ENCODE data around the gene LEMD1.
"Not testable (repeated sequence)": the region's sequence is repeated elsewhere in the genome, so short reads cannot be mapped to it uniquely, and the experiment has no call there.

GRCh38 chr1:205432692-205433091 is 10.8 kb upstream of the LEMD1 start:
- TF ChIP-seq SIN3A (IDR thresholded peaks at IDR 0.05; ENCODE audit: borderline replicate concordance, insufficient read depth, low read depth, low read length); POLR2AphosphoS5 (IDR thresholded peaks at IDR 0.05; ENCODE audit: low read depth, low read length): not testable (repeated sequence)
- TF ChIP-seq, protein P1, sequence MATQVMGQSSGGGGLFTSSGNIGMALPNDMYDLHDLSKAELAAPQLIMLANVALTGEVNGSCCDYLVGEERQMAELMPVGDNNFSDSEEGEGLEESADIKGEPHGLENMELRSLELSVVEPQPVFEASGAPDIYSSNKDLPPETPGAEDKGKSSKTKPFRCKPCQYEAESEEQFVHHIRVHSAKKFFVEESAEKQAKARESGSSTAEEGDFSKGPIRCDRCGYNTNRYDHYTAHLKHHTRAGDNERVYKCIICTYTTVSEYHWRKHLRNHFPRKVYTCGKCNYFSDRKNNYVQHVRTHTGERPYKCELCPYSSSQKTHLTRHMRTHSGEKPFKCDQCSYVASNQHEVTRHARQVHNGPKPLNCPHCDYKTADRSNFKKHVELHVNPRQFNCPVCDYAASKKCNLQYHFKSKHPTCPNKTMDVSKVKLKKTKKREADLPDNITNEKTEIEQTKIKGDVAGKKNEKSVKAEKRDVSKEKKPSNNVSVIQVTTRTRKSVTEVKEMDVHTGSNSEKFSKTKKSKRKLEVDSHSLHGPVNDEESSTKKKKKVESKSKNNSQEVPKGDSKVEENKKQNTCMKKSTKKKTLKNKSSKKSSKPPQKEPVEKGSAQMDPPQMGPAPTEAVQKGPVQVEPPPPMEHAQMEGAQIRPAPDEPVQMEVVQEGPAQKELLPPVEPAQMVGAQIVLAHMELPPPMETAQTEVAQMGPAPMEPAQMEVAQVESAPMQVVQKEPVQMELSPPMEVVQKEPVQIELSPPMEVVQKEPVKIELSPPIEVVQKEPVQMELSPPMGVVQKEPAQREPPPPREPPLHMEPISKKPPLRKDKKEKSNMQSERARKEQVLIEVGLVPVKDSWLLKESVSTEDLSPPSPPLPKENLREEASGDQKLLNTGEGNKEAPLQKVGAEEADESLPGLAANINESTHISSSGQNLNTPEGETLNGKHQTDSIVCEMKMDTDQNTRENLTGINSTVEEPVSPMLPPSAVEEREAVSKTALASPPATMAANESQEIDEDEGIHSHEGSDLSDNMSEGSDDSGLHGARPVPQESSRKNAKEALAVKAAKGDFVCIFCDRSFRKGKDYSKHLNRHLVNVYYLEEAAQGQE (IDR thresholded peaks at IDR 0.05; ENCODE audit: insufficient read depth in 1 of 2, low read depth in 2 of 2, low read length in 1 of 2), result not testable (repeated sequence)
- TF ChIP-seq, protein P2, sequence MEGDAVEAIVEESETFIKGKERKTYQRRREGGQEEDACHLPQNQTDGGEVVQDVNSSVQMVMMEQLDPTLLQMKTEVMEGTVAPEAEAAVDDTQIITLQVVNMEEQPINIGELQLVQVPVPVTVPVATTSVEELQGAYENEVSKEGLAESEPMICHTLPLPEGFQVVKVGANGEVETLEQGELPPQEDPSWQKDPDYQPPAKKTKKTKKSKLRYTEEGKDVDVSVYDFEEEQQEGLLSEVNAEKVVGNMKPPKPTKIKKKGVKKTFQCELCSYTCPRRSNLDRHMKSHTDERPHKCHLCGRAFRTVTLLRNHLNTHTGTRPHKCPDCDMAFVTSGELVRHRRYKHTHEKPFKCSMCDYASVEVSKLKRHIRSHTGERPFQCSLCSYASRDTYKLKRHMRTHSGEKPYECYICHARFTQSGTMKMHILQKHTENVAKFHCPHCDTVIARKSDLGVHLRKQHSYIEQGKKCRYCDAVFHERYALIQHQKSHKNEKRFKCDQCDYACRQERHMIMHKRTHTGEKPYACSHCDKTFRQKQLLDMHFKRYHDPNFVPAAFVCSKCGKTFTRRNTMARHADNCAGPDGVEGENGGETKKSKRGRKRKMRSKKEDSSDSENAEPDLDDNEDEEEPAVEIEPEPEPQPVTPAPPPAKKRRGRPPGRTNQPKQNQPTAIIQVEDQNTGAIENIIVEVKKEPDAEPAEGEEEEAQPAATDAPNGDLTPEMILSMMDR (IDR thresholded peaks at IDR 0.05), result not testable (repeated sequence)
